ENCODE measurements around the gene ZC3H13.

Gene ZC3H13

GRCh38 chr13:46058268-46058667, 5.7 kb upstream of the ZC3H13 start:
- DNase-seq: no peak

GRCh38 chr13:46057256-46058015, 4.9 kb upstream of the ZC3H13 start:
- no peak for DNase-seq

GRCh38 chr13:46053162-46054012, 841 bp upstream of the ZC3H13 start:
- DNase-seq: no peak

GRCh38 chr13:46051968-46052318, 603 bp downstream of the ZC3H13 start:
- no peak for DNase-seq

GRCh38 chr13:46050771-46051170, 1.8 kb downstream of the ZC3H13 start:
- no peak for DNase-seq

- DNase-seq: no peak
Measured at GRCh38 chr13:46045424-46045823, 7.1 kb downstream of the ZC3H13 start.

GRCh38 chr13:46043647-46044046, 8.9 kb downstream of the ZC3H13 start:
- DNase-seq: no peak

- DNase-seq: no peak
Measured at GRCh38 chr13:46041419-46041839, 11.1 kb downstream of the ZC3H13 start.

- no peak for DNase-seq
Measured at GRCh38 chr13:46040763-46041162, 11.8 kb downstream of the ZC3H13 start.

- no peak for DNase-seq
Measured at GRCh38 chr13:46039411-46040182, 12.9 kb downstream of the ZC3H13 start.

- no peak for DNase-seq
Measured at GRCh38 chr13:46038296-46038695, 14.2 kb downstream of the ZC3H13 start.

GRCh38 chr13:46035066-46035465, 17.5 kb downstream of the ZC3H13 start:
- no peak for DNase-seq

- DNase-seq: no peak
Measured at GRCh38 chr13:46032341-46032740, 20.2 kb downstream of the ZC3H13 start.

- DNase-seq: no peak
Measured at GRCh38 chr13:46031581-46032263, 20.8 kb downstream of the ZC3H13 start.

- no peak for DNase-seq
Measured at GRCh38 chr13:46025157-46025556, 27.4 kb downstream of the ZC3H13 start.

GRCh38 chr13:46022481-46022880, 30.1 kb downstream of the ZC3H13 start:
- DNase-seq: no peak

- no peak for DNase-seq
Measured at GRCh38 chr13:46016216-46016615, 36.3 kb downstream of the ZC3H13 start.

- no peak for DNase-seq
Measured at GRCh38 chr13:46015366-46015765, 37.2 kb downstream of the ZC3H13 start.

GRCh38 chr13:46012404-46012803, 40.1 kb downstream of the ZC3H13 start:
- no peak for DNase-seq

- DNase-seq: no peak
Measured at GRCh38 chr13:46010148-46010547, 42.4 kb downstream of the ZC3H13 start.

- no peak for DNase-seq
Measured at GRCh38 chr13:46008631-46009030, 43.9 kb downstream of the ZC3H13 start.

- no peak for DNase-seq
Measured at GRCh38 chr13:46006688-46007452, 45.7 kb downstream of the ZC3H13 start.

Data from stimulated activated CD4-positive, alpha-beta T cell treated with anti-CD3 and anti-CD28 coated beads, Interleukin-1b, Interleukin-23, amount 100 ng/mL, for 48 hours (primary cell).